ENCODE data around the gene ADARB2. TPM values are rescaled to one million over a fixed set of nuclear protein-coding genes. Genes with fewer than 3 reads are reported as not detected.
"Not testable (repeated sequence)": the region's sequence is repeated elsewhere in the genome, so short reads cannot be mapped to it uniquely, and the experiment has no call there.

Gene ADARB2
- total RNA-seq, 4 donors from 2014 or later, result 1.3 to 5.4 (median 1.8) TPM

- Histone ChIP-seq H3K36me3 (no peaks in the 10 kb centered on the region), H3K27ac (no peak overlapping the region), H3K4me1 (no peaks in the 10 kb centered on the region), H3K4me3 (no peak overlapping the region), H3K9me3 (no peaks in the 10 kb centered on the region), H3K27me3 (peaks cover 29% of the 10 kb centered on the region)
- ATAC-seq, result no peak
- TF ChIP-seq CTCF (IDR thresholded peaks at IDR 0.05) (no peak), EP300 (IDR thresholded peaks at IDR 0.05) (no peak), POLR2A (IDR thresholded peaks at IDR 0.05) (no peak), POLR2AphosphoS5 (IDR thresholded peaks at IDR 0.05) (no peak)
- 33 to 53% methylated on average over 3 of the region's 3 CpGs for WGBS, 2 donors (ENCODE audit: low coverage in 1 of 2)
These were observed 508.2 kb downstream of the ADARB2 start for GRCh38 chr10:1229116-1229515.

- H3K27me3 ChIP-seq, result peaks cover 29% of the 10 kb centered on the region
- no peaks in the 10 kb centered on the region for H3K9me3 ChIP-seq
- H3K4me1 ChIP-seq, result no peaks in the 10 kb centered on the region
- H3K27ac ChIP-seq, result no peak overlapping the region
- TF ChIP-seq CTCF (IDR thresholded peaks at IDR 0.05), result no peak
- TF ChIP-seq POLR2A (IDR thresholded peaks at IDR 0.05), result no peak
- no peak for TF ChIP-seq EP300 (IDR thresholded peaks at IDR 0.05)
- TF ChIP-seq POLR2AphosphoS5 (IDR thresholded peaks at IDR 0.05), result no peak
- no peak for ATAC-seq
- WGBS, 2 donors (ENCODE audit: low coverage in 1 of 2), result 73 to 94% methylated on average over 3 of the region's 14 CpGs
- no peaks in the 10 kb centered on the region for H3K36me3 ChIP-seq
- no peak overlapping the region for H3K4me3 ChIP-seq
These were observed 508.8 kb downstream of the ADARB2 start for GRCh38 chr10:1228467-1228975.

DNA sequence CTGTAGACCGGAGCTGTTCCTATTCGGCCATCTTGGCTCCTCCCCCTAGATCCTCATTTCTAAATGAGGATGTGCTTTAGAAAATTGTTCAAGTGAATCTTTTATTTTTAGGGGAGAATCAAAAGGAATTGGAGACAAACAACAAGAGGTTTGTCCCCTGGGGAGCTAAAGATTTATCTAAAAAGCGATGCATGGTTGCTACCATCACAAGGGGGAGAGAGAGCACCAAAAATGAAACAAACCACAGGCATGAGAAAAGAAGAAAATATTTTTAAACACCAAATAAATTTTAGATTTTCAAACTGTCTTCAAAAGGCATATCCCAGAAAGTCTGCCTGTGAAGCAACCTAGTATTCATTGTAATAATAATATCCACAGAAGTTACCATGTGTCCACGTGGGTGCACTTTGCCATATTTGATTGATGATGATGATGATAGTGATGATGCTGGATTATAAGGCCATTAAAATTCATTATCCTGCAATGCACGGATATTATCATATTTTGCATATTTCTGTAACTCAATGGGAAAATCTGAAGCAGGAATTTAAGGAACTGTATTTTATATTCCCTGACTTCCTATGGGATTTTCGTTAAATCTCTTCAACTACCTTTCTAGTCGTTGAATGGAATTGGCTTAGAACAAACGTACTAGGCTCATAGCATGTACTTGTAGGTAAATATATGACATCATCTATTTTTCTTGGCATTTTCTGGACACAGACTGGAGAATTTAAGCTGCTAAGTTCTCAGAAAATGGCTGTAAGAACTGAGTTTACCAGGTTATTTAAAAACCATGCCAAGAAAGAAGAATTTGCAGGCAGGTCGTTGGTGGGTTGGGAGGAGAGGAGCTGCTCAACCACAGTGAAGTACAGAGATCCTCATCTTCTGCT lies 509.6 kb downstream of the ADARB2 start:
- no peaks in the 10 kb centered on the region for H3K36me3 ChIP-seq
- TF ChIP-seq EP300 (IDR thresholded peaks at IDR 0.05) (no peak), POLR2A (IDR thresholded peaks at IDR 0.05) (no peak), POLR2AphosphoS5 (IDR thresholded peaks at IDR 0.05) (no peak), CTCF (IDR thresholded peaks at IDR 0.05) (no peak)
- H3K4me3 ChIP-seq, result no peak overlapping the region
- WGBS, 2 donors (ENCODE audit: low coverage in 1 of 2), result 42 to 48% methylated on average over 7 to 9 of the region's 9 CpGs
- H3K27ac ChIP-seq, result no peak overlapping the region
- no peaks in the 10 kb centered on the region for H3K4me1 ChIP-seq
- peaks cover 21% of the 10 kb centered on the region for H3K27me3 ChIP-seq
- no peak for ATAC-seq
- no peaks in the 10 kb centered on the region for H3K9me3 ChIP-seq

DNA sequence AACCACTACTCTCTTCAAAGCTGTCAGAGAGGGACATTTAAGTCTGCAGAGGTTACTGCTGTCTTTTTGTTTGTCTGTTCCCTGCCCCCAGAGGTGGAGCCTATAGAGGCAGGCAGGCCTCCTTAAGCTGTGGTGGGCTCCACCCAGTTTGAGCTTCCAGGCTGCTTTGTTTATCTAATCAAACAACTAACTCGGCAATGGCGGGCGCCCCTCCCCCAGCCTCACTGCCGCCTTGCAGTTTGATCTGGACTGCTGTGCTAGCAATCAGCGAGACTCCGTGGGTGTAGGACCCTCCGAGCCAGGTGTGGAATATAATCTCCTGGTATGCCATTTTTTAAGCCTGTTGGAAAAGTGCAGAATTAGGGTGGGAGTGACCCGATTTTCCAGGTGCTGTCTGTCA lies 510.4 kb downstream of the ADARB2 start:
- not testable (repeated sequence) for H3K4me3 ChIP-seq, H3K4me1 ChIP-seq, H3K27ac ChIP-seq, H3K36me3 ChIP-seq, ATAC-seq, H3K9me3 ChIP-seq
- 67% methylated on average over 1 of the region's 8 CpGs; no CpG with 5 or more reads in 1 of the 2 donors for WGBS, 2 donors (ENCODE audit: low coverage in 1 of 2)
- H3K27me3 ChIP-seq, result peaks cover 21% of the 10 kb centered on the region

GRCh38 chr10:1219874-1220273 lies 517.5 kb downstream of the ADARB2 start:
- not testable (repeated sequence) for H3K27me3 ChIP-seq, H3K9me3 ChIP-seq, ATAC-seq, H3K4me1 ChIP-seq, H3K27ac ChIP-seq, H3K4me3 ChIP-seq, H3K36me3 ChIP-seq
- WGBS, 2 donors (ENCODE audit: low coverage in 1 of 2), result 0% methylated on average over 1 of the region's 1 CpG

DNA sequence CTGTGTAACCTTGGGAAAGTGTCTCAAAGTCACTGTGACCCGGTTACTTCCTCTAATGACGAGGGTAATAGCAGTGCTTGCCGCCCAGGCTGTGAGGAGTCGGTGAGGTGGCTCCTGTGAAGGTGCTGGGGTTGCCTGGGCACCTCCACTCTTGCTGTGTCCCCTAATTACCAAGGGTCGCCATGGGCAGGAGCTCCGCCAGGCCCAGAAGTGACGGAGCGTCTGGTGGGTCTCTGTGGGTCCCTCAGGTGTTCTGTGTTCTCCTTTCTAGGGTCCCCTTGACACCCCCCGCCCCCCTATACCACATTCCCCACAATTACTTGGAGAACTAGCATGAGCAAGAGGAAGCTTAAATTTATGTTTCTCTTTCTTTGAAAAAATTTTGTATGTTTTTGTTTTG lies 519.7 kb downstream of the ADARB2 start:
- Histone ChIP-seq H3K4me1 (no peaks in the 10 kb centered on the region), H3K9me3 (no peaks in the 10 kb centered on the region), H3K27me3 (no peaks in the 10 kb centered on the region), H3K27ac (no peak overlapping the region), H3K36me3 (no peaks in the 10 kb centered on the region), H3K4me3 (no peak overlapping the region)
- 67 to 100% methylated on average over 1 to 3 of the region's 9 CpGs for WGBS, 2 donors (ENCODE audit: low coverage in 1 of 2)
- TF ChIP-seq EP300 (IDR thresholded peaks at IDR 0.05) (no peak), CTCF (IDR thresholded peaks at IDR 0.05) (no peak), POLR2A (IDR thresholded peaks at IDR 0.05) (no peak), POLR2AphosphoS5 (IDR thresholded peaks at IDR 0.05) (no peak)
- no peak for ATAC-seq
